ENCODE data around the gene VARS1.
"Not testable (repeated sequence)": the region's sequence is repeated elsewhere in the genome, so short reads cannot be mapped to it uniquely, and the experiment has no call there.

The VARS1 gene

DNA sequence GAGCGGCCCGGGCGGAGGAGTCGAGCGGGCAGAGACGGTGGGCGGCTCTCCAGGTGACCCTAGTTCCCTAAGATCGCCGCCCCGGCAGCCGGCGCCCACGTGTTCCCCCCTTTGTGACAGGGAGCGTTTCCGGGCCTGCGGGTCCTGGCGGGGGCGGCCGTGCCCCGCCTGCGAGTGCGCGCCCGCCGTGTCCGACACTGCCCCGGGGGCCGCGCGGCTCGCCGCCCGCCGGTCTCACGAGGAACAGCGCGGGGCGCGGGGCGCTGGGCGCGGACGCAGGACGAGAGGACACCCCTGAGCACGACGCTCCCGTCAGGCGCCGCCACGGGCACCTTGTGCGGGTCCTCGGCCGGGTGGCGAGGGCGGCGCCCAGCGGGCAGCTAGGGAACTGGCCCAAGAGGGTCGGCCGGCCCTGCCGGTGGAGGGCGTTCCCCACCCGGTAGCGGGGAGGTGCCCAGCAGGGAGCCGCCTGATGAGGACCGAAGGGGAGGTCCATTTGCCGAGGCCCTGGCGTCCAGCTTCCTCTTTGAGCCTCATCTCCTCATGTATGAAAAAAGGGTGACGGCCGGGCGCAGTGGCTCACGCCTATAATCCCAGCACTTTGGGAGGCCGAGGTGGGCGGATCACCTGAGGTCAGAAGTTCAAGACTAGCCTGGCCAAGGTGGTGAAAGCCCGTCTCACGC is at the start of gene VARS1:
Gene VARS1 (minus strand): TSS at position 137 of the 683 bp plus-strand sequence. CDS start 535 bp downstream, outside the sequence.
- TF ChIP-seq POLR2A (IDR thresholded peaks at IDR 0.05; ENCODE audit: low read depth, low read length), result peak; percentile 47
- DNase-seq (ENCODE audit: insufficient read length, low spot score) (peak; percentile 92), FAIRE-seq (no peak)

GRCh38 chr6:31844507-31844906 is 49.0 kb upstream of the VARS1 start:
- no peak for FAIRE-seq
- no peak for TF ChIP-seq POLR2A (IDR thresholded peaks at IDR 0.05; ENCODE audit: low read depth, low read length)
- DNase-seq (ENCODE audit: insufficient read length, low spot score), result no peak

DNA sequence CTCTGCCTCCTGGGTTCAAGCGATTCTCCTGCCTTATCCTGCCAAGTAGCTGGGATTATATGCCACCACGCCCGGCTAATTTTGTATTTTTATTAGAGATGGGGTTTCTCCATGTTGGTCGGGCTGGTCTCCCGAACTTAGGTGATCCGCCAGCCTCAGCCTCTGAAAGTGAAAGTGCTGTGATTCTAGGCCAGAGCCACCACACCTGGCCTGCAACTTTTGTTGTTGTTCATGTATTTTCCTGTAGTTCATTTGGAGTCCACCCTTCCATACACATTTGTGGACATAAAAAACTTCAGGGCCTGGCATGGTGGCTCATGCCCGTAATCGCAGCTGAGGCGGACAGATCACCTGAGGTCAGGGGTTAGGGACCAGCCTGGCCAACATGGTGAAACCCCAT is 46.5 kb upstream of the VARS1 start:
- no peak for TF ChIP-seq POLR2A (IDR thresholded peaks at IDR 0.05; ENCODE audit: low read depth, low read length)
- FAIRE-seq (no peak), DNase-seq (ENCODE audit: insufficient read length, low spot score) (no peak)

- FAIRE-seq; DNase-seq (ENCODE audit: insufficient read length, low spot score): not testable (repeated sequence)
These were observed 44.2 kb upstream of the VARS1 start for GRCh38 chr6:31839779-31840126.

DNA sequence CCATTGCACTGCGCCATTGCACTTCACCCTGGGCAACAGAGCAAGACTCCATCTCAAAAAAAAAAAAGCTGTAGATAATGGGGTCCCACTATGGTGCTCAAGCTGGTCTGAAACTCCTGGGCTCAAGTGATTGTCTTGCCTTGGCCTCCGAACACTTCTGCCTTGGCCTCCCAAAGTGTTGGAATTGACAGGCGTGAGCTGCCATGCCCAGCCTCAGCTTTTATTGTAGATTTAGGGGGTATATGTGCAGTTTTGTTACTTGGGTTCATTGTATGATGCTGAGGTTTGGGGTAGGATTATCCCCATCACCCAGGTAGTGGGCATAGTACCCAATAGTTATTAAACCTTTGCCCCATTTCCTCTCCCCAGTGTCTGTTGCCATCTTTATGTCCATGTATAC is 43.4 kb upstream of the VARS1 start:
- DNase-seq (ENCODE audit: insufficient read length, low spot score) (no peak), FAIRE-seq (no peak)
- TF ChIP-seq POLR2A (IDR thresholded peaks at IDR 0.05; ENCODE audit: low read depth, low read length), result no peak

GRCh38 chr6:31838114-31838553 is 42.6 kb upstream of the VARS1 start:
- not testable (repeated sequence) for FAIRE-seq; DNase-seq (ENCODE audit: insufficient read length, low spot score)

DNA sequence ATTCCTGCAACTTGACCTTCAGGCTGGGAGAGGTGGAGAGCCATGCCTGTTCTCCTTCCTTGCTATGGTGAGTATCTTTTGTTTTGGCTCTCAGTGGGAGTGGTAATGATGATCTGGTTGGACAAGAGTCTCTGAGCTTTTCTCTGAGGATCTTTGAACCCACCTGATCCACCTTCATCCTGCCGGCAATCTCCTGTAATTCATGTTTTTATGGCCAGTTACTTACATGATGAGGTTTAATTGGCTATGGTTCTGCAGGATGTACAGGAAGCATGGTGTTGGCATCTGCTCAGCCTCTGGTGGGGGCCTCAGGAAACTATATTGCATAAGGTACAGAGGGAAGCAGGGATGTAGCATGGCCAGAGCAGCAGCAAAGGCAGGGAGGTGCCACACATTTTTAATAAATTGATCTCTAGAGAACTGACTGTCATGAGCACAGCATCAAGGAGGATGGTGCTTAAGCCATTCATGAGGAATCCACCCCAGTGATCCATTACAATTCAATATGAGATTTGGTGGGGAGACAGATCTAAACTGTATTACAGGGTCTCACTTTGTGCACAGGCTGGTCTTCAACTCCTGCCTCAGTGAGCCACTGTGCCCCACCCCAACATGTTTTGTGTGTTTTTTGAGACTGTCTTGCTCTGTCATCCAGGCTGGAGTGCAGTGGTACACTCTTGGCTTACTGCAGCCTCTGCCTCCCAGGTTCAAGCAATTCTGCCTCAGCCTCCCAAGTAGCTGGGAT is 42.0 kb upstream of the VARS1 start:
- no peak for TF ChIP-seq POLR2A (IDR thresholded peaks at IDR 0.05; ENCODE audit: low read depth, low read length)
- FAIRE-seq (no peak), DNase-seq (ENCODE audit: insufficient read length, low spot score) (no peak)

GRCh38 chr6:31836474-31837368 is 41.2 kb upstream of the VARS1 start:
- no peak for TF ChIP-seq POLR2A (IDR thresholded peaks at IDR 0.05; ENCODE audit: low read depth, low read length)
- no peak for FAIRE-seq
- no peak for DNase-seq (ENCODE audit: insufficient read length, low spot score)

- TF ChIP-seq POLR2A (IDR thresholded peaks at IDR 0.05; ENCODE audit: low read depth, low read length), result no peak
- DNase-seq (ENCODE audit: insufficient read length, low spot score) (no peak), FAIRE-seq (no peak)
These were observed 40.5 kb upstream of the VARS1 start for GRCh38 chr6:31836047-31836473.

DNA sequence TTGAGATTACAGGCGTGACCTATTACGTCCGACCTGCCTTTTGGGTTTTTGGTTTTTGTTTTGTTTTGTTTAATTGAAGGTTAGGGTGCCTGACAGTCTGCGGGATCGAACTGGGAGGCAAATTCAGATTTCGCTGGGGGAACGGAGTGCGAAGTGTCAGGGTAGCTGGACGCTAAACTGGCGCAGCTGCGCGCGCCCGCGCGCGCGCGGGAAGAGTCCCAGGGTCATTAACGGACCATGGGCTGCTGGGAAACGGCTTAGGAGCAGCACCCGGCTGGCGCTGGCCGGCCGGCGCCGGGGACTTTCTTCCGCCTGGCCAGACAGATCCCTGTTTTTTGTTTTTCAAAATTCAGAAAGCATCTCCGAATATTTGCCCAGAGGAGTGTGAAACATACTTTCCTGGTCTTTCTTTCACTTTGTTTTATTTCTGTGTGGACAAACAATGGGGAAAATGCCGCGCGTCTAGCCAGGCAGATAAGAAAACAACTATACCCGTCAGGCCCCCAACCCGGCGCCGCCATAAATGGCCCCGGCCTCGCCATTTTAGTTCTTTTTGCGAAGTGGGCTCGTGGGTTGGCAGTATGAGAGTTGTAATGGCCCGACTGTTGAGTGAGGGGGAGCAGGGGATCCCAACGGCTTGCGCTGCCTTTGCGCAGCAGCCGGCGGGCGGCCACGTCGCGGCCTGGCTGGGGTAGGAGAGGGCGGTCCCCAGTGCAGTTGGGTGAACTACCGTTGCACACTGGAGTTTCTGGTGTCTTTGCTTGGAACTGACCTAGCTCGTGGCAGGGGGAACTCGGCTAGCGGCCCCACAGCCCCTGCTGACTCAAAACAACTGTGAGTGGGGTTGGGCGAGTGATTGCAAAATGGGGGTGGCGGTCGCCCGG is 39.1 kb upstream of the VARS1 start:
- peak; percentile 78 for DNase-seq (ENCODE audit: insufficient read length, low spot score)
- TF ChIP-seq POLR2A (IDR thresholded peaks at IDR 0.05; ENCODE audit: low read depth, low read length), result peak; percentile 93
- FAIRE-seq, result no peak

- no peak for TF ChIP-seq POLR2A (IDR thresholded peaks at IDR 0.05; ENCODE audit: low read depth, low read length)
- FAIRE-seq, result no peak
- DNase-seq (ENCODE audit: insufficient read length, low spot score), result no peak
These were observed 36.0 kb upstream of the VARS1 start for GRCh38 chr6:31831350-31832215.

- no peak for FAIRE-seq
- TF ChIP-seq POLR2A (IDR thresholded peaks at IDR 0.05; ENCODE audit: low read depth, low read length), result no peak
- no peak for DNase-seq (ENCODE audit: insufficient read length, low spot score)
These were observed 35.4 kb upstream of the VARS1 start for GRCh38 chr6:31830886-31831335.
